Body of pancreas (tissue), 4 donors: ENCODE measurements around the gene IFITM1. TPM values are rescaled to one million over a fixed set of nuclear protein-coding genes. Genes with fewer than 3 reads are reported as not detected.

ENCODE experiments used
- ATAC-seq: fragments of 150-250 bp; one replicate; pipeline ENCODE4 v1.9.1; 2016
- DNase-seq, 4 donors: peaks; one replicate each; pipeline ENCODE4 v3.0.0-alpha.2; 2019
- H3K27ac ChIP-seq, 4 donors: fragments of 200-600 bp; sonication (generic); 1 replicate in 3 of 4; 2 replicates in 1 of 4; pipeline versions ENCODE4 v1.5.1 to v1.6.1; 2016 to 2019; ENCODE audit warnings: mild to moderate bottlenecking in 1 of 4, mixed read lengths in 1 of 4, moderate library complexity in 1 of 4
- H3K27me3 ChIP-seq, 2 donors: fragments of 200-600 bp; sonication (generic); one replicate each; pipeline ENCODE4 v1.6.0; 2016; ENCODE audit warnings: mild to moderate bottlenecking in 1 of 2
- H3K36me3 ChIP-seq, 2 donors: fragments of 200-600 bp; sonication (generic); replicated peaks in 1 of 2; 2 replicates each; pipeline ENCODE4 v1.5.1; 2016; ENCODE audit warnings: low read depth in 2 of 2; ENCODE audit not compliant: insufficient read depth in 1 of 2
- H3K4me1 ChIP-seq: fragments of 200-600 bp; sonication (generic); one replicate; pipeline ENCODE4 v1.6.0; 2016
- H3K4me3 ChIP-seq, 2 donors: fragments of 200-600 bp; sonication (generic); 1 replicate in 1 of 2; 2 replicates in 1 of 2; pipeline ENCODE4 v1.5.1; 2016 to 2019
- H3K9me3 ChIP-seq, 3 donors: fragments of 200-600 bp; sonication (generic); 1 replicate in 2 of 3; 2 replicates in 1 of 3; pipeline ENCODE4 v1.5.1; 2016
- CTCF ChIP-seq, 7 experiments: fragments of 450-650 bp in 4 of 7; fragments of 200-600 bp in 3 of 7; sonication (generic) in 3 of 7; IDR thresholded peaks; one replicate each; pipeline ENCODE4 v1.5.1; 2016 to 2019; ENCODE audit warnings: antibody characterized with exemption in 7 of 7
- POLR2A ChIP-seq, 3 donors: fragments of 450-650 bp; IDR thresholded peaks; one replicate each; pipeline ENCODE4 v1.6.1; 2016; ENCODE audit warnings: antibody characterized with exemption in 3 of 3, mild to moderate bottlenecking in 2 of 3
- WGBS, 2 donors: methylation state at CpG; one replicate each; pipeline ENCODE4 v1.1.5; 2017; 5-methylcytosine and 5-hydroxymethylcytosine counted together
- intact Hi-C: fragments of 100-400 bp; cut with DNase I; formaldehyde crosslinking; loops from one replicate; pipeline ENCODE4 v1.15.1; 2023
- total RNA-seq, 2 donors: library from RNA; depleted of rRNA; stranded (reverse); fragments of >200 nt; gene quantifications; one replicate each; pipeline ENCODE4 v1.1.0, GENCODE V29; 2016

The IFITM1 gene
- total RNA-seq, 2 donors from 2014 or later: 31.0 to 39.7 TPM

- peak in 2 of 7 experiments; percentile 5 to 9 for TF ChIP-seq CTCF (IDR thresholded peaks at IDR 0.05)
- TF ChIP-seq POLR2A (IDR thresholded peaks at IDR 0.05): peak in 1 of 3 donors; percentile 13
- Histone ChIP-seq H3K27ac (peak overlapping the region in 2 of 4 donors; percentile 43 to 70), H3K4me1 (no peaks in the 10 kb centered on the region), H3K27me3 (no peaks in the 10 kb centered on the region), H3K36me3 (no peaks in the 10 kb centered on the region), H3K4me3 (no peak overlapping the region), H3K9me3 (no peaks in the 10 kb centered on the region)
- intact Hi-C loops: no loop called here
- ATAC-seq: peak; percentile 41
- DNase-seq: peak in 1 of 4 donors; percentile 44
- 46 to 59% methylated on average over 21 of the region's 21 CpGs for WGBS, 2 donors
These were observed 44.5 kb upstream of the IFITM1 start for GRCh38 chr11:269146-269890.

GRCh38 chr11:270451-271318 lies 43.2 kb upstream of the IFITM1 start:
- DNase-seq (no peak), ATAC-seq (no peak)
- Histone ChIP-seq H3K9me3 (no peaks in the 10 kb centered on the region), H3K27ac (no peak overlapping the region), H3K4me3 (no peak overlapping the region), H3K27me3 (no peaks in the 10 kb centered on the region), H3K36me3 (no peaks in the 10 kb centered on the region), H3K4me1 (no peaks in the 10 kb centered on the region)
- TF ChIP-seq CTCF (IDR thresholded peaks at IDR 0.05) (no peak), POLR2A (IDR thresholded peaks at IDR 0.05) (no peak)
- intact Hi-C loops: no loop called here
- WGBS, 2 donors: 71 to 81% methylated on average over 11 to 18 of the region's 18 CpGs

- Histone ChIP-seq H3K36me3 (no peaks in the 10 kb centered on the region), H3K4me3 (no peak overlapping the region), H3K27ac (no peak overlapping the region), H3K4me1 (no peaks in the 10 kb centered on the region), H3K27me3 (no peaks in the 10 kb centered on the region), H3K9me3 (no peaks in the 10 kb centered on the region)
- intact Hi-C loops: no loop called here
- DNase-seq (no peak), ATAC-seq (no peak)
- TF ChIP-seq POLR2A (IDR thresholded peaks at IDR 0.05) (no peak), CTCF (IDR thresholded peaks at IDR 0.05) (no peak)
- 13 to 70% methylated on average over 1 to 8 of the region's 8 CpGs for WGBS, 2 donors
These were observed 42.5 kb upstream of the IFITM1 start for GRCh38 chr11:271319-271715.

- intact Hi-C loops: no loop called here
- no peaks in the 10 kb centered on the region for H3K36me3 ChIP-seq
- no peaks in the 10 kb centered on the region for H3K27me3 ChIP-seq
- no peaks in the 10 kb centered on the region for H3K4me1 ChIP-seq
- no peak overlapping the region for H3K4me3 ChIP-seq
- H3K9me3 ChIP-seq: no peaks in the 10 kb centered on the region
- no peak for DNase-seq
- 87% methylated on average over 16 to 22 of the region's 22 CpGs for WGBS, 2 donors
- H3K27ac ChIP-seq: no peak overlapping the region
- TF ChIP-seq CTCF (IDR thresholded peaks at IDR 0.05) (no peak), POLR2A (IDR thresholded peaks at IDR 0.05) (no peak)
- no peak for ATAC-seq
These were observed 41.5 kb upstream of the IFITM1 start for GRCh38 chr11:272195-272930.
